ENCODE data around the gene PPP1R9B.

PPP1R9B gene

GRCh38 chr17:50090971-50091917 lies 59.2 kb downstream of the PPP1R9B start:
- DNase-seq (ENCODE audit: low read depth in 3 of 3), result no peak

DNA sequence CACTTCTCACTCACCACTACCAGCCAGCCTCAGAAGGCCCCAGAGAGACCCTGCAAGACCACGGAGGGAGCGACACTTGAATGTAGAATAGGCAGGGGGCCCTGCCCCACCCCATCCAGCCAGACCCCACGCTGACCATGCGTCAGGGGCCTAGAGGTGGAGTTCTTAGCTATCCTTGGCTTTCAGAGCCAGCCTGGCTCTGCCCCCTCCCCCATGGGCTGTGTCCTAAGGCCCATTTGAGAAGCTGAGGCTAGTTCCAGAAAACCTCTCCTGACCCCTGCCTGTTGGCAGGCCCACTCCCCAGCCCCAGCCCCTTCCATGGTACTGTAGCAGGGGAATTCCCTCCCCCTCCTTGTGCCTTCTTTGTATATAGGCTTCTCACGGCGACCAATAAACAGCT lies 60.4 kb downstream of the PPP1R9B start:
- no peak for DNase-seq (ENCODE audit: low read depth in 3 of 3)

GRCh38 chr17:50088952-50089825 lies 61.3 kb downstream of the PPP1R9B start:
- DNase-seq (ENCODE audit: low read depth in 3 of 3), result no peak

DNA sequence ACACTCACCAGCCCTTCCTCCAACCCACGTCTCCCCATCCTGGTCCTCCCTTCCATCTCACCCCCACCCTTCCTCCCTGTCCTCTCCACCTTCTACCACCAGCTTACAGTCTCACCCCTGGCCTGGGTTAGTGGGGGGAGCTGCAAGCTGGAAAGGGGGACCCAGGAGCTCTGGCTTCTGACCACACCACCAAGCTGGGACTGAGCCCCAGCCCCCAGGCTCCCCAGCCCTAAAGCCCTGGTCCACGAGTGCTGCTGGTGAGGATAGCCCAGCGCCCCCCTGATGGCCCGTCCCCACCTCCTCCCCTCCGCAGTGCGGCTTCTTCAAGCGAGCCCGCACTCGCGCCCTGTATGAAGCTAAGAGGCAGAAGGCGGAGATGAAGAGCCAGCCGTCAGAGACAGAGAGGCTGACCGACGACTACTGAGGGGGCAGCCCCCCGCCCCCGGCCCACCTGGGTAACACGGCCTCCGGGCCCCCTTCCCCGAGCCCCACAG lies 62.5 kb downstream of the PPP1R9B start:
- no peak for DNase-seq (ENCODE audit: low read depth in 3 of 3)

DNA sequence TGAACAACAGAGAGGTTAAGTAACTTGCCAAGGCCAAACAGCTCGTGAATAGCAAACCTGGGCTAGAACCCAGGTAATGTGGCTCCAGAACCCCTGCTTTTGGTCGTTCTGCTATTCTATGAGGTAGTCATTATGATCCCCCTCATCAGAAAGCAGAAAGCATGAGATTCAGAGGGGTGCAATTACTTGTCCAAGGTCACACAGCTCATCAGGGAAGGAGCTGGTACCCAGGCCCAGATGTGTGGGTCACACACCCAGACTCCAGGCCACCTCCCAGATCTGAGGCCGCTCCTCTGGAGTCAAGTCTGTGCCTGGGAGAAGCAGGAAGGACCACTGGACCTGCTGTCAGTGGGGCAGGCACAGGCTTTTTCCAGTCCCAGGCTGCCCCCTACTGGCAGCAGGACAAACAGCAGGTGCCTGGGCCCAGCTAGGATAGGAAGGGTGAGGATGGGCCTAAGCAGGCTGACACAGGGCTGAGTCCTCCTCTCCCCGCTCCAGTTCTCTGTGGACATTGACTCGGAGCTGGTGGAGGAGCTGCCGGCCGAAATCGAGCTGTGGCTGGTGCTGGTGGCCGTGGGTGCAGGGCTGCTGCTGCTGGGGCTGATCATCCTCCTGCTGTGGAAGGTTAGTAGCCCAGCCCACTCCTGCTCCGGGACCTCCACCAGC lies 63.1 kb downstream of the PPP1R9B start:
- peak; percentile 51 to 60 (median 55) for DNase-seq (ENCODE audit: low read depth in 3 of 3)
